ENCODE results near the gene EFHC2.

The EFHC2 gene

DNA sequence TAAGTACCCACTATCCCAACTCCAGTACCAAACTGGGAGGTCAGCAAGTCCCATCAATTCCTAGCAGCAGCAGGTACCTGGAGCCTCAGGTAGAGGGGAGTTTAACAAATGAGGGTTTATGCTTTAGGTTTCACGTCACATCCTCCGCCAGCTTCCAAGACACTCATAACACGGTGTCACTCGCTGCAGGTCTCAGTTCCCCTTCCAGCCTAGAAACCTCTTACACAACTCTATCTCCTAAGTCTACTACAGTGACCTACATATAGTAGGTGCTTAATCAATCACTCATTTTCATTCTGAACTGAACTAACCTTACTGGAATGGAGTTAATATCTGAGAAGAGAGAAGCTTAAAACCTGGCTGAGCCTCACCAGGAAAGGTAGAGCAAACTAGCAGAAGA lies 96.0 kb downstream of the EFHC2 start:
- no peak overlapping the region for H3K4me3 ChIP-seq (ENCODE audit: low read depth, low read length)
- TF ChIP-seq, protein P1, sequence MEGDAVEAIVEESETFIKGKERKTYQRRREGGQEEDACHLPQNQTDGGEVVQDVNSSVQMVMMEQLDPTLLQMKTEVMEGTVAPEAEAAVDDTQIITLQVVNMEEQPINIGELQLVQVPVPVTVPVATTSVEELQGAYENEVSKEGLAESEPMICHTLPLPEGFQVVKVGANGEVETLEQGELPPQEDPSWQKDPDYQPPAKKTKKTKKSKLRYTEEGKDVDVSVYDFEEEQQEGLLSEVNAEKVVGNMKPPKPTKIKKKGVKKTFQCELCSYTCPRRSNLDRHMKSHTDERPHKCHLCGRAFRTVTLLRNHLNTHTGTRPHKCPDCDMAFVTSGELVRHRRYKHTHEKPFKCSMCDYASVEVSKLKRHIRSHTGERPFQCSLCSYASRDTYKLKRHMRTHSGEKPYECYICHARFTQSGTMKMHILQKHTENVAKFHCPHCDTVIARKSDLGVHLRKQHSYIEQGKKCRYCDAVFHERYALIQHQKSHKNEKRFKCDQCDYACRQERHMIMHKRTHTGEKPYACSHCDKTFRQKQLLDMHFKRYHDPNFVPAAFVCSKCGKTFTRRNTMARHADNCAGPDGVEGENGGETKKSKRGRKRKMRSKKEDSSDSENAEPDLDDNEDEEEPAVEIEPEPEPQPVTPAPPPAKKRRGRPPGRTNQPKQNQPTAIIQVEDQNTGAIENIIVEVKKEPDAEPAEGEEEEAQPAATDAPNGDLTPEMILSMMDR (IDR thresholded peaks at IDR 0.05; ENCODE audit: low read depth, low read length) = no peak

DNA sequence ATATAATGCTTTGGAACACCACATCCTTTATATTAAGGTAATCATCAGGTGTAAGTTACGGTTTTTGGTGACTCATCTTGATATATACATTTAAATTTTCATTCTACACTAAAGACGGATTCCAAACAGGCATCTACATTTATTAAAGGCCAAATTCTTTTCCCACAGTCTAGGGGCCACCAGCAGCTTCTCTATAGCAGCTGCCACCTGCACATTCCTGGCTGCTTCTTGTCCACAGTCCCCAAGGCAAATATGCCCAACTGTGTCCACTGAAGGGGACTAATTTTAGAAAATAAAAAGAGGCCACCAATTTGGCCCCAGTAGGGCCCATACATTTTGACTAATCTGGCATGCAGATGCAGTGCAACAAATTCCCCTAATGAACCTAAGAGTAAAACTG lies 96.6 kb downstream of the EFHC2 start:
- no peak overlapping the region for H3K4me3 ChIP-seq (ENCODE audit: low read depth, low read length)
- TF ChIP-seq, protein P1 (IDR thresholded peaks at IDR 0.05; ENCODE audit: low read depth, low read length) = no peak

DNA sequence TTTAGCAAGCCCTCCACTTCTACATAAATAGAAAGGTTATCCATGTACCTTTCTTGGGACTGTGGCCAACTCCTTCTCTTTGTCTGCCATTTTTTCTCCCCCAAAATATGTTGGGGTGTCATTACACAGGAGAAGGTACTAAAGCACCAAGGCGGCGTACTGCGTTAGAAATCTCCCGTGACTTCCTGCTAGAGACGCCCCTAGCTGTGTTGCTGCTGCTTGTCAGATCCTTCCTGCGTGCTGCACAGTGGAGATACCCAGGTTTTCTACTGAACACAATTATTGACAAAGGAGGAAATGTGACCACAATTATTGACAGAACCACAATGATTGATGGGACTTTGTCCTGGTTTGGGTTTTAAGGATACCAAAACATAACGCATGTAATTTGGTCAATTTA lies 97.7 kb downstream of the EFHC2 start:
- TF ChIP-seq, protein P1 (IDR thresholded peaks at IDR 0.05; ENCODE audit: low read depth, low read length) = no peak
- H3K4me3 ChIP-seq (ENCODE audit: low read depth, low read length) = no peak overlapping the region

DNA sequence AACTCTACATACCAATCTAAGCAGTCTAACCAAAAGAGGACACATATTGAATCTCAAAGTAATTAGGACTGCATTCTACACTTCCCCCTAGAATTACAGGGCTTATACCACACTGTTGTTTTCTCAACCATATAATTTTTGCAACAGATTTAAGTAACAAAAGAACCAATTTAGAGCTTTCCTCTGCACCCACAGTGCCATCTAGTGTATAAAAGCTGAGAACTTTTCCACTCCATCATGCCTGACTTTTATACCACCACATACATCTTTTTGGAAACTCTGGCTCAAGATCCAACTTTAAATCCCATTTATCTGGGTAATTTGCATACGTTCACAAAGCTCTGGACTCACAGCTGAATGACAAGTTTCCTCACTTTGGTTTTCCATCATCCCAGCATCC lies 99.5 kb downstream of the EFHC2 start:
- H3K4me3 ChIP-seq (ENCODE audit: low read depth, low read length) = no peak overlapping the region
- TF ChIP-seq, protein P1 (IDR thresholded peaks at IDR 0.05; ENCODE audit: low read depth, low read length) = no peak

DNA sequence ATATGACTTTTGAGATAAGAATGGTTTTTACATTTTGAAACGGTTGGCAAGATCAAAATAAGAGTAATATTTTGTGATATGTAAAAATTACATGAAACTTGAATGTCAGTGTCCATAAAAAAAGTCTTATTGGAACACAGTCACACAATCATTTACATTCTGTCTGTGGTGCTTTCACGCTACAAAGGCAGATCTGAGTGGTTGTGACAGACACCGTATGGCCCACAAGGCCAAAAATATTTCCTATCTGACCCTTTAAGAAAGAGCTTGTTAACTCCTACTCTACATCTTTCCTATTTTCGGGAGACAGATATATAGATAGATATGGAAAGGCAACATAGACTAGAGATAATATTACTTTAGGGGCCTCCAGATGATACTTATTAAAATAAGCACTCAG lies 101.9 kb downstream of the EFHC2 start:
- H3K4me3 ChIP-seq (ENCODE audit: low read depth, low read length) = no peak overlapping the region
- TF ChIP-seq, protein P1 (IDR thresholded peaks at IDR 0.05; ENCODE audit: low read depth, low read length) = no peak

- TF ChIP-seq, protein P1 (IDR thresholded peaks at IDR 0.05; ENCODE audit: low read depth, low read length) = no peak
Observed at GRCh38 chrX:44240036-44240435, 103.4 kb downstream of the EFHC2 start.

GRCh38 chrX:44239036-44239435 lies 104.4 kb downstream of the EFHC2 start:
- no peak overlapping the region for H3K4me3 ChIP-seq (ENCODE audit: low read depth, low read length)
- TF ChIP-seq, protein P1 (IDR thresholded peaks at IDR 0.05; ENCODE audit: low read depth, low read length) = no peak

More at GRCh38 chrX:44240036-44240435, 103.4 kb downstream of the EFHC2 start:
- H3K4me3 ChIP-seq (ENCODE audit: low read depth, low read length) = no peak overlapping the region
